ENCODE measurements around the gene FCRL4. TPM values are rescaled to one million over a fixed set of nuclear protein-coding genes. Genes with fewer than 3 reads are reported as not detected.
A peak's percentile ranks its signal among the peaks of the same experiment; 100 is the strongest.

The FCRL4 gene
- total RNA-seq, 2 experiments from 2014 or later = not detected

DNA sequence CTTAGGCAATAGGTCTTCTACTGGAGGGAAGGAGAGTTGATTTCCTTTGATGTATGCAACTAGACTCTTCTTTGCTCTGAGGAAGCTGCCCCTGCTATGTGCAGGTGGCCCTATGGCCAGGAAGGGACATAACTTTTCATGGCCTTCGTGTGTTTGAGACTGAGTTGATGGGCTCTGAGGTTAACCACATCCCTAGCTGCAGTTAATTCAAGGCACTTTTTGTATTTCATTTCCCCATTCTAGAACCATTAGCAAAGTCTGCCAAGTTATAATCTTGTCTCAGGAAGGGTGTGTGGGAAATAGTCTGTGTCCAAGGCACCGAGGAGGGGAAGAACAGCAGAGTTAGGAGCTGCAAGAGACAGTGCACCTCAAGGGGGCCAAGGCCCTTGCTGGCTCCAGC is 2.5 kb downstream of the FCRL4 start:
- Histone ChIP-seq H3K27ac (ENCODE audit: low read depth, low read length, poor library complexity, severe bottlenecking) (peak overlapping the region; percentile 42), H3K4me3 (ENCODE audit: low read depth, low read length, poor library complexity, severe bottlenecking) (peak overlapping the region; percentile 22), H3K79me2 (ENCODE audit: insufficient read depth, low read depth, low read length) (no peaks in the 10 kb centered on the region), H3K36me3 (ENCODE audit: insufficient read depth, low read length) (no peaks in the 10 kb centered on the region), H2AFZ (ENCODE audit: low read length) (no peak overlapping the region), H3K4me2 (ENCODE audit: low read length) (peak overlapping the region; percentile 71), H3K9me3 (ENCODE audit: low read length) (no peaks in the 10 kb centered on the region), H4K20me1 (ENCODE audit: insufficient read depth, low read length) (no peaks in the 10 kb centered on the region), H3K9me2 (ENCODE audit: insufficient read depth, low read length) (no peaks in the 10 kb centered on the region), H3K4me1 (ENCODE audit: insufficient read depth, low read length, poor library complexity, severe bottlenecking) (peaks cover 60% of the 10 kb centered on the region)
- POLR2A ChIA-PET = interaction anchor here (0.9 to 1.6 kb wide), 6 partner anchors 8 to 35 kb away, joined by 3 to 6 read pairs (median 4); no protein-coding TSS in a partner anchor
- DNase-seq (ENCODE audit: low spot score) = peak; percentile 94
- TF ChIP-seq EZH2phosphoT487 (IDR thresholded peaks at IDR 0.05; ENCODE audit: borderline replicate concordance, low read depth, low read length) = no peak
- TF ChIP-seq, protein P1, sequence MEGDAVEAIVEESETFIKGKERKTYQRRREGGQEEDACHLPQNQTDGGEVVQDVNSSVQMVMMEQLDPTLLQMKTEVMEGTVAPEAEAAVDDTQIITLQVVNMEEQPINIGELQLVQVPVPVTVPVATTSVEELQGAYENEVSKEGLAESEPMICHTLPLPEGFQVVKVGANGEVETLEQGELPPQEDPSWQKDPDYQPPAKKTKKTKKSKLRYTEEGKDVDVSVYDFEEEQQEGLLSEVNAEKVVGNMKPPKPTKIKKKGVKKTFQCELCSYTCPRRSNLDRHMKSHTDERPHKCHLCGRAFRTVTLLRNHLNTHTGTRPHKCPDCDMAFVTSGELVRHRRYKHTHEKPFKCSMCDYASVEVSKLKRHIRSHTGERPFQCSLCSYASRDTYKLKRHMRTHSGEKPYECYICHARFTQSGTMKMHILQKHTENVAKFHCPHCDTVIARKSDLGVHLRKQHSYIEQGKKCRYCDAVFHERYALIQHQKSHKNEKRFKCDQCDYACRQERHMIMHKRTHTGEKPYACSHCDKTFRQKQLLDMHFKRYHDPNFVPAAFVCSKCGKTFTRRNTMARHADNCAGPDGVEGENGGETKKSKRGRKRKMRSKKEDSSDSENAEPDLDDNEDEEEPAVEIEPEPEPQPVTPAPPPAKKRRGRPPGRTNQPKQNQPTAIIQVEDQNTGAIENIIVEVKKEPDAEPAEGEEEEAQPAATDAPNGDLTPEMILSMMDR (conservative IDR thresholded peaks at IDR 0.05; ENCODE audit: low read length) = no peak; the same call in 1 of the 2 replicates
- no TSS peak for BruUV-seq (replicated peaks)
- CTCF ChIA-PET (ENCODE audit: unreplicated experiment) = no interaction called here
- intact Hi-C loops (cut with micrococcal nuclease; ENCODE audit: unreplicated experiment) = loop anchor here (2.0 kb wide), 1 partner anchor 57 kb away; no protein-coding TSS in a partner anchor

DNA sequence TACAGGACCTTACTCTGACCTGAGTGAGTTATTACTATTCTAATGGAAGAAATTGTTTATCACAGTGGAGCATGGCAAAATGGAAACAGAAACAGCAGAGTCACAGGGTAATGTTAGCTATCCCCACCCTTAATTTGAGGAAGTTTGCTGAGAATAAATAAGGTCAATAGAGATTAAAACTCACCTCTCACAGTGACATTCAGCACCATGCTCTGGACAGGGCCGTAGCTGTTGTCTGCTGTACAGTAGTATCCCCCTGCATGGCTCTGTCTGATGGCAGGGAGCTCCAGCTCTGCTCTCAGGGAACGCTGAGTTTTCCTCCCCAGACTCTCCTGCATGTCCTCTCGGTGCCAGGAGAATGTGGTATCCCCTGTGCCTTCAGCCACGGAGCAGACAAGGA is 11.9 kb downstream of the FCRL4 start:
- POLR2A ChIA-PET = interaction anchor here (1.1 to 1.2 kb wide), 2 partner anchors 35 to 46 kb away, joined by 3 to 4 read pairs; no protein-coding TSS in a partner anchor
- TF ChIP-seq, protein P1 (conservative IDR thresholded peaks at IDR 0.05; ENCODE audit: low read length) = no peak
- TF ChIP-seq EZH2phosphoT487 (IDR thresholded peaks at IDR 0.05; ENCODE audit: borderline replicate concordance, low read depth, low read length) = no peak
- intact Hi-C loops (cut with micrococcal nuclease; ENCODE audit: unreplicated experiment) = no loop called here
- no peak overlapping the region for H3K27ac ChIP-seq (ENCODE audit: low read depth, low read length, poor library complexity, severe bottlenecking)
- no peaks in the 10 kb centered on the region for H3K9me3 ChIP-seq (ENCODE audit: low read length)
- no peak overlapping the region for H3K4me3 ChIP-seq (ENCODE audit: low read depth, low read length, poor library complexity, severe bottlenecking)
- no peaks in the 10 kb centered on the region; the same call in 1 of the 2 replicates for H3K36me3 ChIP-seq (ENCODE audit: insufficient read depth, low read length)
- no peaks in the 10 kb centered on the region for H3K9me2 ChIP-seq (ENCODE audit: insufficient read depth, low read length)
- H3K4me1 ChIP-seq (ENCODE audit: insufficient read depth, low read length, poor library complexity, severe bottlenecking) = peaks cover 16% of the 10 kb centered on the region
- BruUV-seq (replicated peaks) = no TSS peak
- H2AFZ ChIP-seq (ENCODE audit: low read length) = no peak overlapping the region
- no peak overlapping the region for H3K4me2 ChIP-seq (ENCODE audit: low read length)
- no peaks in the 10 kb centered on the region for H4K20me1 ChIP-seq (ENCODE audit: insufficient read depth, low read length)
- CTCF ChIA-PET (ENCODE audit: unreplicated experiment) = no interaction called here
- no peaks in the 10 kb centered on the region for H3K79me2 ChIP-seq (ENCODE audit: insufficient read depth, low read depth, low read length)
- DNase-seq (ENCODE audit: low spot score) = no peak

DNA sequence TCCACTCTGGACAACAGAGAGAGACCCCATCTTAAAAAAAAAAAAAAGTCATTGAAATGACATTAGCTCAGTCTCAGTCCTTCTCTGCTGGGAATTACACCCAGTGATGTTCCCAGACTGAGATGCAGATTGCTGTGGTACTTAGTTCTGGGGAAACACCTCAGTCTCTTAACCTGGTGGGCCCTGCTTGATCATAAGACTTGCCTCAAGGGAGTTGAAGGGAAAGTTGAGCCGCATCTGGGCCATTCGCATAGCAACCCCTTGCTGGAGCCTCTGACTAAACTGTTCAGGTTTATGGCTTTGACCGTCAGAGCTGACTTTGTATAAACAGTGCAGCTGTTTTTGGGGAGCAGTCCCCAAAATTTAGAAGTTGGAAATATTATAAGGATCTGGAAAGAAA is 13.4 kb downstream of the FCRL4 start:
- H2AFZ ChIP-seq (ENCODE audit: low read length) = no peak overlapping the region
- no peaks in the 10 kb centered on the region for H4K20me1 ChIP-seq (ENCODE audit: insufficient read depth, low read length)
- no peaks in the 10 kb centered on the region for H3K9me3 ChIP-seq (ENCODE audit: low read length)
- CTCF ChIA-PET (ENCODE audit: unreplicated experiment) = no interaction called here
- TF ChIP-seq, protein P1 (conservative IDR thresholded peaks at IDR 0.05; ENCODE audit: low read length) = no peak
- no peak for TF ChIP-seq EZH2phosphoT487 (IDR thresholded peaks at IDR 0.05; ENCODE audit: borderline replicate concordance, low read depth, low read length)
- intact Hi-C loops (cut with micrococcal nuclease; ENCODE audit: unreplicated experiment) = no loop called here
- no peak overlapping the region for H3K4me2 ChIP-seq (ENCODE audit: low read length)
- H3K9me2 ChIP-seq (ENCODE audit: insufficient read depth, low read length) = no peaks in the 10 kb centered on the region
- no peaks in the 10 kb centered on the region for H3K79me2 ChIP-seq (ENCODE audit: insufficient read depth, low read depth, low read length)
- no peak overlapping the region for H3K27ac ChIP-seq (ENCODE audit: low read depth, low read length, poor library complexity, severe bottlenecking)
- H3K4me1 ChIP-seq (ENCODE audit: insufficient read depth, low read length, poor library complexity, severe bottlenecking) = peaks cover 28% of the 10 kb centered on the region
- no peak overlapping the region for H3K4me3 ChIP-seq (ENCODE audit: low read depth, low read length, poor library complexity, severe bottlenecking)
- POLR2A ChIA-PET = interaction anchor here (0.7 to 1.2 kb wide), 2 partner anchors 14 to 378 kb away, joined by 3 to 4 read pairs; no protein-coding TSS in a partner anchor
- no TSS peak for BruUV-seq (replicated peaks)
- no peak for DNase-seq (ENCODE audit: low spot score)
- no peaks in the 10 kb centered on the region; the same call in 1 of the 2 replicates for H3K36me3 ChIP-seq (ENCODE audit: insufficient read depth, low read length)

Data from OCI-LY7 (cell line).